ENCODE data around the gene LRFN4.

LRFN4 gene

GRCh38 chr11:66889960-66890359 is 33.1 kb downstream of the LRFN4 start:
- DNase-seq (ENCODE audit: low spot score) = no peak

- DNase-seq (ENCODE audit: low spot score) = peak; percentile 99
Measured at GRCh38 chr11:66891851-66892660, 35.2 kb downstream of the LRFN4 start.

GRCh38 chr11:66892911-66893310 is 36.0 kb downstream of the LRFN4 start:
- no peak for DNase-seq (ENCODE audit: low spot score)

GRCh38 chr11:66894141-66894540 is 37.3 kb downstream of the LRFN4 start:
- no peak for DNase-seq (ENCODE audit: low spot score)

- DNase-seq (ENCODE audit: low spot score) = peak; percentile 99
Measured at GRCh38 chr11:66901964-66902390, 45.1 kb downstream of the LRFN4 start.

GRCh38 chr11:66902486-66903177 is 45.8 kb downstream of the LRFN4 start:
- DNase-seq (ENCODE audit: low spot score) = no peak

- DNase-seq (ENCODE audit: low spot score) = no peak
Measured at GRCh38 chr11:66904055-66904454, 47.2 kb downstream of the LRFN4 start.

GRCh38 chr11:66904561-66904960 is 47.7 kb downstream of the LRFN4 start:
- no peak for DNase-seq (ENCODE audit: low spot score)

- DNase-seq (ENCODE audit: low spot score) = no peak
Measured at GRCh38 chr11:66904981-66905521, 48.2 kb downstream of the LRFN4 start.

- no peak for DNase-seq (ENCODE audit: low spot score)
Measured at GRCh38 chr11:66905631-66906030, 48.8 kb downstream of the LRFN4 start.

GRCh38 chr11:66906061-66906733 is 49.3 kb downstream of the LRFN4 start:
- no peak for DNase-seq (ENCODE audit: low spot score)

- DNase-seq (ENCODE audit: low spot score) = peak; percentile 98
Measured at GRCh38 chr11:66907751-66908630, 51.1 kb downstream of the LRFN4 start.

GRCh38 chr11:66909181-66909580 is 52.3 kb downstream of the LRFN4 start:
- DNase-seq (ENCODE audit: low spot score) = no peak

GRCh38 chr11:66910016-66910415 is 53.2 kb downstream of the LRFN4 start:
- DNase-seq (ENCODE audit: low spot score) = no peak

Data from HuH-7 (cell line).